GM19043 (cell line): ENCODE results near the gene NGEF.

ENCODE experiments used
- ATAC-seq: cut with Tn5 transposase; IDR thresholded peaks from one replicate; pipeline ENCODE4 v1.9.1; 2021; ENCODE audit warnings: low read depth; ENCODE audit not compliant: unreplicated experiment

NGEF gene

DNA sequence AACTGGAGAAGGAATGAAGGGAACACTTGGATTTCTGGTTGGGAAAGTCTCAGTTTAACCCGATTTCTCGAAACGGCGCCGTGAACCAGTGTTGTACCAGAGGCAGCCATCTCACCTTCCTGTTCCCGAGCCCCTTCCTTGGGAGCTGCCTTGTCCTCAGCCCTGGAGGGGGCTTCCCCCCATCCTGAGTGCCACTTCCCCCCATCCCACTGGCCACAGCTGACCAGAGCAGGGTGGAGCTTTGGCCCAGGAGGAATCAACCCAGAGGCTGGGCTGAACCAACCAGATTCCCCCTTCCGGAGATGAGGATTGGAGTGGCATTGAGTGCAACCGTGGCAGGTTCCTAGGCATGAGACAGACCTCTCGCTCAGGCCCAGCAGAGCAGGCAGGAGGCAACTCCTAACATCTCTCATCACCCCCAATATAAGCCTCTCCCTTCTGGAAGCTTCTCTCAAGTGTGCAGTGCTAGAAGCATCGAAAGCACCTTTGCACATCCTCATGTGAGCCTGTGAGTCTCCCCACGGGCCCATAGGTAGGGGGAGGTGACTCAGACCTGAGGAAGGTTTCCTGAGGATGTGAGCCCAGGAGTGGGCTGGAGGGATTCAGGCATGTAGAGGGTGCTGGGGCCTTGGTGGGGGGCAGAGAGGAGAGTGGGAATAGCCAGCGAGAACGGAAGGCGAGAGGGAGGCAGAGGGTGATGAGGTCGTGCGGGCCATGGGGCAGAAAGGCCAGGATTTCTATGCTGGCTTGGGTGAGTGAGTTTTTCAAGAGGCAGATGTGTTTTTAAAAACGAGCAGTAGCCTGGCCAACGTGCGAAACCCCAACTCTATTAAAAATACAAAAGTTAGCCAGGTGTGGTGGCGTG, 11.9 kb downstream of the NGEF start:
- ATAC-seq = no peak

DNA sequence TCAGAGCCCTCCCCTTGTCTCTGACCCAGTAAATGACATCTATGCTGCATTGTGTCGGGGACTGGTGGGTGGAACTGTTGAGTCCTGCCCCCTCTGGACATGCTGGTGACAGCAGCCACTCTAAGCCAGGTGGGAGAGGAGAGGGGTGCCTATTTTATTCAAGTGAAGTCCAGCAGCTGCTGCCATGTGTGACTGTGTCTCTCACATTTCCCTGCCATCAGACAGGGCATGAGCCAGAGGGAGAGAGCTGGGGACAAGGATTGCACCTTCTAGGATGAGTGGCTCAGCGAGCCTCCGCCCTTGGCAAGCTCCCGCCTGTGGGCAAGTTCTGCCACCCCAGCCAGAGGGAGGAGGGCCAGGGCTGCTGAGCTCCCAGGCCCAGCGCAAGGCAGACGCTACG, 13.7 kb downstream of the NGEF start:
- no peak for ATAC-seq

DNA sequence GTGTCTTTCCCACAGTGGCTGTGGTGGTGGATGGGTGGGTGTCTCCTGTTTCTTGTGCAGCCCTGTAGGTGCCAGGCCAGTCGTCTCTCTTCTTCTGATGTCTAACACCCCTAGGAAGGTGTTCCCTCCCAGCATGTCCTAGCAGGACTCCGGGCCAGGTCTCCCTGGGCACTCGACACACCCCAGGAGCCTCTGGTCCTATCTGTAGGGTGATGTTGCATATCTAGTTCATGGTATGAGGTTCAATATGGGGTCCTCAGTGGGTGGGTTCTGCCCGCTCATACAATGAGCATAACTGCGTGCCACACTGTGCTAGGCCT, 14.4 kb downstream of the NGEF start:
- ATAC-seq = no peak

DNA sequence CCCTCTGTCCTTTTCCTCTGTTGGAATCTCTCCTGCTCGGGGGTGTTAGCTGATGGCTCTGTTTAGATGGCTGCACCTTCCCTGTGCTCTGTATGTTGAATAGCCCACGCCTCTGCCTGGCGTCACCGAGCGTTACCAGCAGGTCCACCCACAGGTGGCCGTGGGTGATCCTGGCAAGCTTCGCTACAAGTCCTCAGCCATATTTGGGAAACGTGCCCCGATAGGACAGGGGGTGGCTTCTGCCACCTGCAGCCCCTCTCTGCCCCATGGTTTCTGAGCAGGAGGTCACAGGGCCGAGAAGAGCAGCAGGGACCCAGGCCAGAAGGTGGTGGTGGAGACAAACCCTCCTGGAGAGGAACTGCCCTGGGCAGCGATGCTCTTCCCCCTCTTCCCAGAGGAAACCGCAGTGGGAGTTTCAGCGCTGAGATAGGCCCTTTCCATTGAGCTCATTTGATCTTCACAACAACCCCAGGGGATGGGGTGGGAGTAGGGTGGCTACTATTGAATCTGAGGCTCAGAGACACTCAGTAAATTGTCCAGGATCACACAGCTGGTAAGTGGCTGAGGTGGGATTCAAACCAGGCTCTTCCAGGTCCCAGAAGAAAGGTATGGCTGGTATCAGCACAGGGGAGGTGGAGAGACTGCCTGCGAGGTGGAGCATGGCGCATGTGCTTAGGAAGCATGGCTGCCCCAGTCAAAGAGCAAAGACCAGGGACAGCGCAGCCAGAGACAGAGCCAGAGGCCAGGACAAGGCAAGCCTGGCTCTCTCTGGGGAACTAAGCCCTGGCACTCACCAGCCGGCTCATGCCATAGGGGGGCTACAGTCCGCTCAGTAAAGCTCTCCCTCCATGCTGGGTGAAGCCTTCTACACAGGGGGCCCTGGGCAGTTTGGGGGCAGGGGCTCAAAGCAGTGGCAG, 15.0 kb downstream of the NGEF start:
- no peak for ATAC-seq

DNA sequence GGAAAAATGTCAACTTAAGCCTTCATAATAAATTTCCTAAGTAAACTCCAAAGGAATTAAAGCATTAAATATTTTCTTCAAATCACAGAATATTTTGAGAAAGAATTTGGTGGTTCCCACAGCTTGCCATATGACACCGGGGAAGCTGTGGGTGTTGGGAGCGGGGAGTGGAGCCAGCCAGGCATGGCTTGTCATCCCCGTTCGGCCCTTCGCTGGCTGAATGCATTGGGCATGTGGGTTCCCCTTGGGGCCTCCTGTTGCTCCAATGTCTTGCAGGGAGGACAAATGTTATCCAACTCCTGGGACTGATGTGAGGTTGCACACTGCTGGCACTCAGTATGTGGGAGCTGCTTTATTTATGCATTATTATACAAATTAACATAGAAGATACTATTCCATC, 18.6 kb downstream of the NGEF start:
- ATAC-seq = no peak

DNA sequence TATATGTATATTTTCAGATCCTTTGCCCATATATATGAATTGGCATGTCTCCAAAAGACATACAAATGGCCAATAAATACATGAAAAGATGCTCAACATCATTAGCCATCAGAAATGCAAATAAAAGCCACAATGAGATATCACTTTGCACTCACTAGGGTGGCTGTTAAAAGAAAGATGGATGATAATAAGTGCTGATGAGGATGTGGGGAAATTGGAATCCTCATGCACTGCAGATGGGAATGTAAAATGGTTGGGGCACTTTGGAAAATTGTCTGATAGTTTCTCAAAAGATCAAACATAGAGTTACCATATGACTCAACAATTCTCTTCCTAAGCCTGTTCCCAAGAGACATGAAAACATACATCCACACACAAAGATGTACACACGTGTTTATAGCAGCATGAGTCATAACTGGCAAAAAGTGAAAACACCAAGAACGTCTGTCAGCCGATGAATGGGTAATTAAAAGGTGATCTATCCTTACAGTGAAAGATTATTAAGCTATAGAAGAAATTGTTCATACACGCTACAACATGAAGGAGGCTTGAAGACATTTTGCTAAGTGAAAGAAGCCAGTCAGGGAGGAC, 19.7 kb downstream of the NGEF start:
- no peak for ATAC-seq

DNA sequence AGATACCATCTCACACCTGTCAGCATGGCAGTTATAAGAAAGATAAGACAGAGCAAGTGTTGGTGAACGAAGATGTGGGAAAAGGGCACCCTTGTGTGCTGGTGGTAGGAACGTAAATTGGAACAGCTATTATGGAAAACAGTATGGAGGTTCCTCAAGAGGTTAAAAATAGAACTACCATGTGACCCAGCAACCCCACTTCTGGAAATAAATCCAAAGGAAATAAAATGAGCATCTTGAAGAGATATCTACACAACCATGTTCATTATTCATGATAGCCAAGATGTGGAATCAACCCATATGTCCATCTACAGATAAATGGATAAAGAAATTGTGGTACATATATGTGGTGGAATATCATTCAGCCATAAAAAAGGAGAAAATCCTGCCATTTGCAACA, 26.9 kb downstream of the NGEF start:
- no peak for ATAC-seq

DNA sequence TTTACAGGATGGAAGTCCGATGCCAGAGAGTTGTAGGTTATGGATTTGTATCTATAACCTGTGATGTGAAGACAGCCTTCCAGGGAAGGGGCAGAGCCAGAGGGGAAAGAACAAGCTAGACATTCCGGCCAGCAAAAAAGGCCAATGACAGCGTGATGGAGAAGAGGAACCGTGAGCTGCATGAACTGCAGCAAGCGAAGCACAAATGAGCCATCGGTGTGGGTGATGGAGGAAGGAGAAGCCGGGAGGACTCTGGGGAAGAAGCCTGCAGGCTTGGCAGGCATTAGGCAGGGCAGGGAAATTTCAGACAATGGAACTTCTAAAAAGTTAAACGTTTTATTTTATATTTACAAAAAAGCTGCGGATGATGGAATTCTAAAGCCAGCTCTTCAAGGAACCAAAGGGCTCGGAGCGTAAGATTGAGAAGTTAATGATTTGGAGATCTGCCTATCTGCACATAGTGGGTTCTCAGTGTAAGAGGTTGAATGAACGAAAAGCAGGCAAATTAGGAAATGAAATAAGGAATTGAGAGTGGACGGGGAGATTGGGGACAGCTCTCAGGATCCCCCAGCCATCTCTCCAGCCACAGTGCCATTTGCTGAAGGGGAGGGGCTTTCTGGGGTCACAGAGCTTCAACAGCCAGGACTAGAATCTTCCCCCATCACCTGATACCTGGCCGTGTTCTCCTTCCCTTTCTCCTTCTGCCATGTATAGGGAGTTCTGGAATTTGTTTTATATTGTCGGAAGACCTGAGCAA, 28.4 kb downstream of the NGEF start:
- ATAC-seq = no peak

DNA sequence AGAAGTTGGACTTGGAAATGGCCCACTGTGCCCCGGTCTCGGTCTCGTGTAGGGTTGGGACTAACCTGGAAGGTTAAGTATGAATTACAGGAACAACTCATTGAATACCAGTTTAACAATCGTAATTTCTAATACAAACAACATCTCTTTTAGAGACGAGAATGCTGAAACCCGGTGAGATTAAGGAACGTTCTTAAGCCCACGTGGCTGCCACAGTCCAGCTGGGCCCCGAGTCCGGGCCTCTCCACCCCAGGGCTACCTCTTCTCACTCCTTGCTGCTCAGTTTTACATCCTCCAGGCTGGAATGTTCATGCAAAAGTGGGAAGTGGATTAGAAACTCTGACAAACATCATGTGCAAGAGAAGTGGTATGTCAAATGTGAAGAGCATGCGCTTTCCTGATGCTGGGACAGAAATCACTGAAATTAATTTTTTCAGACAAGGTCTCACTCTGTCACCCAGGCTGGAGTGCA, 29.4 kb downstream of the NGEF start:
- ATAC-seq = no peak

DNA sequence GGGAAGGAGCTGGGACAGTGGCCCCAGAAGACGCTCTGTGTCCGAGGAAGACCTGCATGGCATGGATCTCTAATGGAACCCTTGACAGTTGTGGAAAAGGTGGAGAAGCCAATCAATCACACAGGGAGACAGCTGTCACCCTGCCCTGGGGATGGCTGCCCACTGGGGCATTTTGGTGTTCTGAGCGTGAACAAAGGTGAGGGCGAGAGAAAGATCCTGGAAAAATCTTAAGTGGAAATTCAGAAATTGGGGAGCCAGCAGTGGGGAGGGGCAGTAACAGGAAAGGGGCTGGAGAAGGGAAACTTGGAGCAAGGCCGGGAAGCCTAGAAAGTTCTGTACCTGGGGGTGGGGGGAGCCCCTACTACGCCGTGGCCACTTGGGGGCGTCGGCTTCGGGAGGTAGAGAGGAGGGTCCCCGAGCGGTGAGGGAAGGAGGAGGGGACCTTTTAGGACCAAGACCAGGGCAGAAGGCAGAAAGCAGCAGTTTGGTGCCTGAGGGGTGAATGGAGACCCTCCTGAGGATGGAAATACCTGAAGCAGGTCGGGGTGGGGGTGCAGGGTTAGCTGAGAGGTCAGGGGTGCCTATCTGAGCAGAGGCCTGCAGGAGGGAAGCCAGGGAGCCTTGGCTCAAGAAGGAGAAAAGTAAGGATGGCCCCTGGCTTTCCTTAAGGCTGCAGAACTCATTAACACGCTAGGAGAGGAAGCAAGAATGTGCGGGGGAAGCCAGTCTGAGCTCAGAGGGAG, 30.0 kb downstream of the NGEF start:
- ATAC-seq = no peak

DNA sequence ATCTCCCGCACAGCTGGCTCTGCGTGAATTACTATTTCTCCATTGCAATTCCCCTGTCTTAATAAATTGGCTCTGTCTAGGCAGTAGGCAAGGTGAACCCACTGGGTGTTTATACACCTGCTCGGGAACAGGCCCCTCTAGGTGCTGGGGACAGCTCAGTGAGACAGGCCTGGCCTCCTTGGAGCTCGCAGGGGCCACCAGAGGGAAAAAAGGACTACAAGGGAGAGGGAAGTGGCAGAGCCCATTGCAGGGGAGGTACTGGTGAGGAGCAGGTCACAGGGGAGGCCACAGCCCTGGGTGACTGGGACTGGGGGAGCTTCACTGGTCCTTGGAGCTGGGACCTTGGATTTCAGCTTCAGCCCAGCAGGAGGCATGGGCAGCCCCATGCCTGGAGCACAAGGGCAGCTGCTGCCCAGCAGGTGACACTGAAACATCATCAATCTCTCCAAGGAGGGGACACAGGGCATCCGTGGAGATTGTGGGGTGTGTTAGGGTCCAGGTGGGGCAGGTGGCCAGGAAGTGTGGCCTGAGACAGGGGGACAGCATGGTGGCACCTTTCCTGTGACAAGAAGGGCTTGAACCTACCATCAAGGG, 31.2 kb downstream of the NGEF start:
- no peak for ATAC-seq

DNA sequence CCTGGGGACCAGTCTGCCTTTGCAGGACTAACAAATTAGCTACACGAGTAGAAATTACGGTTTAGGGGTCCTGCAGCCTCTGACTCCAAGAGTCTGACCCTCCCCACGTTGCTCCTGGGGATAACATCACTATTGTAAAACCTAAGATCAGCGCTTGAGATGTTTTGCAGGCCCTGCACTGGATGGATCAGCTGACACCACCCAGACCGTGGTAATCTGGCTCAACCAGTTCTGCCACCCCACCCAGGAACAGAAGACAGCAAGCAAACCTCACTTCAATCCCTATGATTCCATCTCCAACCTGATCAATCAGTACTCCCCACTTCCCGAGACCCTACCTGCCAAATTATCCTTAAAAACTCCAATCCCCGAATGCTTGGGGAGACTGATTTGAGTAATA, 31.7 kb downstream of the NGEF start:
- no peak for ATAC-seq

DNA sequence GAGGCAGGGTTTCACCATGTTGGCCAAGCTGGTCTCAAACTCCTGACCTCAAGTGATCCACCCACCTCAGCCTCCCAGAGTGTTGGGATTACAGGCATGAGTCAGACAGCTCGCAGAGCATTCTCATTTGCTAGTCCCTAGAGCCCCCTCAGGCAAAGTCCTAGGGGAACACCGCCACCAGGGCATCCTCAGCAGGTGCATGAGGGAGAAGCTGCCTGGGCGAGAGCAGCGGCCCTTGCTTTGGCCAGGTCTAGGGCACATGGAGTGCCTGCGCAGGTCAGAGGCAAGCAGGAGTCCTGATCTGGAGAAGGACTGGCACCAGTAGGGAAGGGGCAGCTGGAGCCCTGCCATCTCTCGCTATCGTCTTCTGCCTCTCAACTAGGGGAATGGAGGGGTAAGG, 32.4 kb downstream of the NGEF start:
- no peak for ATAC-seq

DNA sequence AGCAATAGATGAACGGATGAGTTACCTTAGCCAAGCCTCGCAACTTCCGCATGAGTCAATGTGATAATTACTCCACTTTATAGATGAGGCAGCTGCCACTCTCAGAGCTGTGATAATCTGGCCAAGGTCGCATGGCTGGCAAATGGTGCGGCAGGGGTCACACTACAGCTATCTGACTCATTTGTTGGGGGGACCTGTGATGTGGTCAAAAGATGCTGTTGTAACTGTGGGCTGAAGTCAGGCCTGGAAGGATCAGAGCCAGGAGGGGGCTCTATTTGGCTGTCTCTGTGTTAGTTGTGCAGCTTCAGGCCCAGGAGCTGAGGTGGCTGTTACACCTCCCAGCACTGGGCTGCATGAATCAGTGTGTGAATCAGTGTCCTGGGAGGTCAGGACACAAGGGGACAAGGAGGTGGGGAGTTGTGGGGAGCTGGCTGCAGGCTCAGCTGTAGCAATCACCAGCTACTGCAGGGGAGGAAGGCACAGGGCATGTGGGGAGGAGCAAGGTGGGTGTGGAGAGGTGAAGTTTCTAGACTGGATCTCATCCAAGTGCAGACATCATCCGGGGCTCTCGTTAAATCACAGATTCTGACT, 33.1 kb downstream of the NGEF start:
- no peak for ATAC-seq

DNA sequence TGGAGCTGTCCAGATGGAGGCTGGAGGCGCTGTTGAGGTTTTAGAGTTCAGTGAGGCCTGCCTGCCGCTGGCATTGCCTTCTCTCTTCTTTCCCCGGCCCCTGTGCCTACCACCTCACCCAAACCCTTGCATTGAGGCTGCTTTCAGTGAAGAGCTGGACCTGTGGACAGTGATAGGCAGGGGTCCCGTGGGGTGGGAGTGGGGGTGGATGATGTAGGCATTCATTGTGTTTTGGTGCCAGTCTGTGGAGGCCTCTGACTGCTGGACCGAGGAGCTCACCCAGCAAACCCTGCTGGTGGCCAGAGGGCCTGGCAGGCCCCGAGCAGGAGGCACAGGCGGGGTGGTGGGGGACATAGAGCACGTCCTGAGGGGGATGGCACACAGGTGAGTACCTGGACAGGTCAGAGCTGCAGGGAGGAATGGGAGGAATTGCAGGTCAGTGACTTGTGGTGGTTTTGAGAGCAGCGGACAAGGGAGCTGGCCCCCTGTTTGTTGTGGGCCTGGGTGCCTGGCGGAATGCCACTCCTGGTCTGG, 35.6 kb downstream of the NGEF start:
- ATAC-seq = no peak

DNA sequence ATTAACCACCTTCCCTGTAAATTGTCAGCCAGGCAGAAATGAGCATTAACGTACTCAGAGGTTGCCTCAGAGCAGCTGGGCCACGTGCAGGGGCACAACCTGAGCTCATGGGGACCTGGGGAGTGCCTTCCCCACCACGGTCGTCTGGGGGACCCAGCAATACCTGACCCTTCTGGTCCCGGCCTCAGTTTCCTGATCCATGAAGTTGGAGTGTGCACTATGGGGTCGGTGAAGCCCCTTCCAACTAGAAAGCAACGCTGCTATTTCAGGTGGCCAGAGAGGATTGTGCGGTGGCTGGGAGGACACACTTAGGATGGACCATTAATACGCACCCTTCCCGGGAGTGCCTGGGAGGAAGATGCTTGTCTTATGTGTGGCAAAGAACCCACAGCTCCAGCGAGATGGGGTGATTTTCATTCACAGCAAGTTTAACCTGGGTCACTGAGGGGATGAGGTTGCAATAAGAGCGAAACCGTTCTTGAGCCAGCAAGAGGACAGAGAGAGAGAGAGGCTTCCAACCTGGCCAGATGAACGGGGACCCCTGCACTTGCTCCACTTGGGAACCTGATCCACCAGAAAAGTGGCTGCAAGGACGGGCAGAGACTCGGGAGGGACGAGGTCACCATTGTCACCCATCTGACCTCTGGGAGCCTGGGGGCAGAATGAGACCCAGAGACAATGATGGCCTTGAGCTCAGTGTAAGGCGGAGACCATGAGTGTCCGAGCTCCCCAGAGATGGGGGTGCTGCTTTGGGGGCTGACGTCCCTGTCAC, 36.2 kb downstream of the NGEF start:
- ATAC-seq = no peak

DNA sequence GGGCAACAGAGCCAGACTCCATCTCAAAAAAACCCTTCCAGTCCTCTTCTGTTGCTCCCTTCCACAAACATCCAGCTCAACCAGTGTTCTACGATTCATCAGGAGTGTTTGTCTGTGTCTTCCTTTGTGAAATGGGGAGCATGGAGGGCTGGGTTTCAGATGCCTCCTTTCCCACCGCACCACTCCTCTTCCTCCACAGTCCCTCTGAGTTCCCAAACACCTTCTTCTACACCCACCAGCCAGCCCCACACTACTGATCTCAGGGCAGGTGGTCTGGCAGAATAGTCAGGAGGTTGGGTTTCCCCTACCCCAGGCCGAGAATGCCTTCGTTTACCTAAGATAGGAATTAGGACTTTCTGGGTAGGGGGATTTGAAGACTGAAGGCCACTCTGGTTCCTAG, 36.9 kb downstream of the NGEF start:
- no peak for ATAC-seq

DNA sequence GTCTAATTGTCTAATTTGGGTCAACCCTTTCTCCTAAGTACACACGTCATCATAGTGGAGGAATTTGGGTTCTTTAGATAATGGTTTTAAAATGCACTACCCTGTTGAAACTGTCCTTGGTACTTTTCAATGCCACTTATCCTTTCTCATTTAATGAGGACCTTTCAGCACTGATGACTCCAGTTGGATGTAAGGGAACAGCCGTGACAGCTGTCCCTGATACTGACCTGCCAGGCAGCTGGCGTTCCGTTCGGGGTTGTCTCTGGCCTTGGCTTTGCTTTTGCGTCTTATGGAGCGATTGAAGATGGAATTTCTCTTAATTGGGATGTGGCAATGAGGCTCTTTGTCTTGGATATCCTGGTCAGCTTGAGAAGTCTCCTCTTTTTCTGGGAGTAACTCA, 38.7 kb downstream of the NGEF start:
- no peak for ATAC-seq
